ENCODE measurements around the gene GRAMD4. TPM values are rescaled to one million over a fixed set of nuclear protein-coding genes. Genes with fewer than 3 reads are reported as not detected.

The GRAMD4 gene
- total and polyA plus RNA-seq, 2 experiments from 2014 or later, result 21.8 to 31.0 TPM

DNA sequence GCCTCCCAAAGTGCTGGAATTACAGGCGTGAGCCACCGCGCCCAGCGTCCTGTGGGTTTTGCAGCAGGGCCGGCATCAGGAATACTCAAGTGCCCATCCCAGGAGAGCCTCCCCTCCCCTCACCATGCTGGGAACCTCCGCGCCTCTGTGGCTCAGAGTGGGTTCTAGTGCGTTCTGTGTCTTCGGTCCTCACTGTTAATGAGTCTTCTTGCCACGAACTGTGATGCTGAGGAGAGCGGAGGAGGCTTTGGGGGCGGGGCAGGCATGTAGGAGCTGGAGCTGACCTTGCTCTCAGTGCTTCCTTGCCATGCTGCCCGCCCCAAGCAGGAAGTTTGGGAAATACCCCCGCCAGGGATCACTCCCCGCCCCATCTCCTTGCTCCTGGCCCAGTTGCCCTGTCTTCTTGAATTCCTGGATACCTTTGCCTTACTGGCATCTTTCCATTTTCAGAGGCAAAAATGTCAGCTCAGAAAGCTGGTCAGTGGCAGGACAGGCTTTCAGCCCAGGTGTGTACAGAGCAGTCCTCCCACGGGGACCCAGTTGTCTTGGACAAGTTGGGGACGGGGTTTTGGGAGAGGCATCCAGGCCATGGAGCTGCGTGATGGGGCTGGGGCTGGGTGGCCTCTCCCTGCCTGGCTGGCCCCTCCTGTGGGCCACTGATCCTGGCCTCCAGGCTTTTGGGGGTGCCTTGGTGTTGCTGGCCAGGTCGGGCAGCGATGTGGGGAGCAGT, 5.1 kb downstream of the GRAMD4 start:
- TF ChIP-seq EZH2 (IDR thresholded peaks at IDR 0.05; ENCODE audit: borderline replicate concordance) (no peak), EZH2phosphoT487 (IDR thresholded peaks at IDR 0.05; ENCODE audit: low read depth, severe bottlenecking, unreplicated experiment) (no peak)
- TF ChIP-seq, protein P1, sequence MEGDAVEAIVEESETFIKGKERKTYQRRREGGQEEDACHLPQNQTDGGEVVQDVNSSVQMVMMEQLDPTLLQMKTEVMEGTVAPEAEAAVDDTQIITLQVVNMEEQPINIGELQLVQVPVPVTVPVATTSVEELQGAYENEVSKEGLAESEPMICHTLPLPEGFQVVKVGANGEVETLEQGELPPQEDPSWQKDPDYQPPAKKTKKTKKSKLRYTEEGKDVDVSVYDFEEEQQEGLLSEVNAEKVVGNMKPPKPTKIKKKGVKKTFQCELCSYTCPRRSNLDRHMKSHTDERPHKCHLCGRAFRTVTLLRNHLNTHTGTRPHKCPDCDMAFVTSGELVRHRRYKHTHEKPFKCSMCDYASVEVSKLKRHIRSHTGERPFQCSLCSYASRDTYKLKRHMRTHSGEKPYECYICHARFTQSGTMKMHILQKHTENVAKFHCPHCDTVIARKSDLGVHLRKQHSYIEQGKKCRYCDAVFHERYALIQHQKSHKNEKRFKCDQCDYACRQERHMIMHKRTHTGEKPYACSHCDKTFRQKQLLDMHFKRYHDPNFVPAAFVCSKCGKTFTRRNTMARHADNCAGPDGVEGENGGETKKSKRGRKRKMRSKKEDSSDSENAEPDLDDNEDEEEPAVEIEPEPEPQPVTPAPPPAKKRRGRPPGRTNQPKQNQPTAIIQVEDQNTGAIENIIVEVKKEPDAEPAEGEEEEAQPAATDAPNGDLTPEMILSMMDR (IDR thresholded peaks at IDR 0.05; ENCODE audit: poor library complexity), result no peak
- Histone ChIP-seq H3K36me3 (replicated peaks; ENCODE audit: insufficient read depth, low read depth) (no peaks in the 10 kb centered on the region), H2AFZ (no peak overlapping the region), H3K79me2 (peaks cover 34% of the 10 kb centered on the region), H3K4me3 (no peak overlapping the region), H3K4me2 (no peak overlapping the region), H3K9me2 (replicated peaks; ENCODE audit: insufficient read depth) (no peaks in the 10 kb centered on the region), H3K27ac (no peak overlapping the region), H4K20me1 (ENCODE audit: insufficient read depth, poor library complexity, severe bottlenecking) (peaks cover 3% of the 10 kb centered on the region), H3K27me3 (no peaks in the 10 kb centered on the region), H3K9me3 (ENCODE audit: low read depth) (no peaks in the 10 kb centered on the region), H3K4me1 (ENCODE audit: insufficient read depth) (no peaks in the 10 kb centered on the region)
- DNase-seq (ENCODE audit: low spot score), result no peak
- 97% methylated on average over 20 of the region's 20 CpGs for WGBS (ENCODE audit: low lambda C conversion rate, missing lambda C conversion rate)

- no peaks in the 10 kb centered on the region for H4K20me1 ChIP-seq (ENCODE audit: insufficient read depth, poor library complexity, severe bottlenecking)
- 96% methylated on average over 20 of the region's 21 CpGs for WGBS (ENCODE audit: low lambda C conversion rate, missing lambda C conversion rate)
- no peaks in the 10 kb centered on the region for H3K27me3 ChIP-seq
- H3K9me3 ChIP-seq (ENCODE audit: low read depth), result no peaks in the 10 kb centered on the region
- H3K9me2 ChIP-seq (replicated peaks; ENCODE audit: insufficient read depth), result no peaks in the 10 kb centered on the region
- no peak overlapping the region for H3K27ac ChIP-seq
- TF ChIP-seq, protein P1 (IDR thresholded peaks at IDR 0.05; ENCODE audit: poor library complexity), result no peak
- TF ChIP-seq EZH2phosphoT487 (IDR thresholded peaks at IDR 0.05; ENCODE audit: low read depth, severe bottlenecking, unreplicated experiment), result no peak
- no peak for TF ChIP-seq EZH2 (IDR thresholded peaks at IDR 0.05; ENCODE audit: borderline replicate concordance)
- H3K4me1 ChIP-seq (ENCODE audit: insufficient read depth), result no peaks in the 10 kb centered on the region
- DNase-seq (ENCODE audit: low spot score), result no peak
- H3K36me3 ChIP-seq (replicated peaks; ENCODE audit: insufficient read depth, low read depth), result no peaks in the 10 kb centered on the region
- no peak overlapping the region for H3K4me3 ChIP-seq
- H3K4me2 ChIP-seq, result no peak overlapping the region
- H3K79me2 ChIP-seq, result peaks cover 29% of the 10 kb centered on the region
- no peak overlapping the region for H2AFZ ChIP-seq
Measured at GRCh38 chr22:46625843-46626349, 5.7 kb downstream of the GRAMD4 start.

GRCh38 chr22:46626356-46626755, 6.2 kb downstream of the GRAMD4 start:
- Histone ChIP-seq H3K79me2 (peaks cover 26% of the 10 kb centered on the region), H3K27ac (no peak overlapping the region), H3K9me3 (ENCODE audit: low read depth) (no peaks in the 10 kb centered on the region), H2AFZ (no peak overlapping the region), H3K4me2 (no peak overlapping the region), H3K4me1 (ENCODE audit: insufficient read depth) (no peaks in the 10 kb centered on the region), H3K4me3 (no peak overlapping the region), H3K27me3 (no peaks in the 10 kb centered on the region), H3K9me2 (replicated peaks; ENCODE audit: insufficient read depth) (no peaks in the 10 kb centered on the region), H3K36me3 (replicated peaks; ENCODE audit: insufficient read depth, low read depth) (no peaks in the 10 kb centered on the region), H4K20me1 (ENCODE audit: insufficient read depth, poor library complexity, severe bottlenecking) (no peaks in the 10 kb centered on the region)
- no peak for TF ChIP-seq EZH2 (IDR thresholded peaks at IDR 0.05; ENCODE audit: borderline replicate concordance)
- no peak for TF ChIP-seq EZH2phosphoT487 (IDR thresholded peaks at IDR 0.05; ENCODE audit: low read depth, severe bottlenecking, unreplicated experiment)
- TF ChIP-seq, protein P1 (IDR thresholded peaks at IDR 0.05; ENCODE audit: poor library complexity), result no peak
- no peak for DNase-seq (ENCODE audit: low spot score)
- WGBS (ENCODE audit: low lambda C conversion rate, missing lambda C conversion rate), result 94% methylated on average over 12 of the region's 23 CpGs
